Vagina (tissue), 2 donors: ENCODE results near the gene SLC16A13.

ENCODE experiments used
- POLR2A ChIP-seq, 2 donors: fragments of 450-650 bp; IDR thresholded peaks; one replicate each; pipeline ENCODE4 v1.6.1; 2017; ENCODE audit warnings: antibody characterized with exemption in 2 of 2, mild to moderate bottlenecking in 2 of 2, moderate library complexity in 2 of 2
- POLR2AphosphoS5 ChIP-seq, 2 donors: sonication (generic); formaldehyde crosslinking; IDR thresholded peaks; one replicate each; pipeline ENCODE4 v1.9.0; 2017; ENCODE audit warnings: antibody characterized with exemption in 2 of 2, mild to moderate bottlenecking in 2 of 2, low read depth in 1 of 2; ENCODE audit not compliant: insufficient read depth in 1 of 2
- TF ChIP-seq, protein P1 (sequence below), 3 experiments: fragments of 450-650 bp in 2 of 3; fragments of 200-600 bp in 1 of 3; sonication (generic) in 1 of 3; IDR thresholded peaks; one replicate each; pipeline ENCODE4 v1.5.1; 2017 to 2019; ENCODE audit warnings: antibody characterized with exemption in 3 of 3, mild to moderate bottlenecking in 2 of 3, moderate library complexity in 2 of 3

DNA sequence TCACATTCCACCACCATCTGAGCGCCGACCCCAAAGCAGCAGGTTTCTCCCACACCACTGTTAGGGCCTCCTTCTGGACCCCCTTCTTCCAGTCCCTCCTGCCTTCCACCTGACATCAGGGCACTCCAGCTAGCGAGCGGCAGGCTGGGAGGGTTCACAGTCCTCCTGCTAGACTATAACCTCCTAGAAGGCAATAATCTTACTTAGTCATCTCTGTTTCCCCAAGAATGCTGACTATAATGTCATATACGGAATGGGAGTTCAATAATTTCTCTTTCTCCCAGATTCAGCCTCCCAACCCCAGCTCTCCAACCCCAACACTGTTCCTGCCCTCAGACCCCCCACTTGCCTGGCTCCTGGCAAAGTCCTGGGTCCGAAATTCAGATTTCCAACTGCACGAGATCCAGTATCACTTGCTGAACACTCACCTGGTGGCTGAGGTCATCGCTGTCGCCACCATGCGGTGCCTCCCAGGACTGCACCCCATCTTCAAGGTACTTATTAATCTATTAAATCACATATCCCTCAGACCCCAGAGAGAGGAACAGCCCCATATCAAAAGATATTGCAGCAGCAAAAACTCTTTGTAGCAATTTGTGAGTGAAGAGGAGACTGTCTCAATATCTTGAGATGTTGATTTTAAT lies 34.4 kb upstream of the SLC16A13 start:
- TF ChIP-seq, protein P1, sequence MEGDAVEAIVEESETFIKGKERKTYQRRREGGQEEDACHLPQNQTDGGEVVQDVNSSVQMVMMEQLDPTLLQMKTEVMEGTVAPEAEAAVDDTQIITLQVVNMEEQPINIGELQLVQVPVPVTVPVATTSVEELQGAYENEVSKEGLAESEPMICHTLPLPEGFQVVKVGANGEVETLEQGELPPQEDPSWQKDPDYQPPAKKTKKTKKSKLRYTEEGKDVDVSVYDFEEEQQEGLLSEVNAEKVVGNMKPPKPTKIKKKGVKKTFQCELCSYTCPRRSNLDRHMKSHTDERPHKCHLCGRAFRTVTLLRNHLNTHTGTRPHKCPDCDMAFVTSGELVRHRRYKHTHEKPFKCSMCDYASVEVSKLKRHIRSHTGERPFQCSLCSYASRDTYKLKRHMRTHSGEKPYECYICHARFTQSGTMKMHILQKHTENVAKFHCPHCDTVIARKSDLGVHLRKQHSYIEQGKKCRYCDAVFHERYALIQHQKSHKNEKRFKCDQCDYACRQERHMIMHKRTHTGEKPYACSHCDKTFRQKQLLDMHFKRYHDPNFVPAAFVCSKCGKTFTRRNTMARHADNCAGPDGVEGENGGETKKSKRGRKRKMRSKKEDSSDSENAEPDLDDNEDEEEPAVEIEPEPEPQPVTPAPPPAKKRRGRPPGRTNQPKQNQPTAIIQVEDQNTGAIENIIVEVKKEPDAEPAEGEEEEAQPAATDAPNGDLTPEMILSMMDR (IDR thresholded peaks at IDR 0.05): peak in 1 of 3 experiments; percentile 27
- no peak for TF ChIP-seq POLR2A (IDR thresholded peaks at IDR 0.05)
- TF ChIP-seq POLR2AphosphoS5 (IDR thresholded peaks at IDR 0.05; ENCODE audit: insufficient read depth in 1 of 2, low read depth in 1 of 2): no peak
